HFFc6 (cell line): ENCODE measurements around the gene ZNF225. TPM values are rescaled to one million over a fixed set of nuclear protein-coding genes. Genes with fewer than 3 reads are reported as not detected.
A peak's percentile ranks its signal among the peaks of the same experiment; 100 is the strongest.
"Not testable (repeated sequence)": the region's sequence is repeated elsewhere in the genome, so short reads cannot be mapped to it uniquely, and the experiment has no call there.

Experiments used
- DNase-seq: peaks from one replicate; pipeline ENCODE4 v3.0.0-alpha.2; 2018
- H3K27ac Mint-ChIP-seq: 2 replicates; pipeline ENCODE4 v1.8.0; 2020; ENCODE audit warnings: mild to moderate bottlenecking, mixed read lengths
- H3K27me3 Mint-ChIP-seq: 2 replicates; pipeline ENCODE4 v1.8.0; 2021; ENCODE audit warnings: mild to moderate bottlenecking, moderate library complexity, mixed read lengths; ENCODE audit not compliant: insufficient read depth
- H3K36me3 Mint-ChIP-seq: 2 replicates; pipeline ENCODE4 v1.8.0; 2021; ENCODE audit warnings: low read depth, mixed read lengths
- H3K4me1 Mint-ChIP-seq: 2 replicates; pipeline ENCODE4 v1.8.0; 2020; ENCODE audit warnings: low read depth, mixed read lengths
- H3K4me3 Mint-ChIP-seq: 2 replicates; pipeline ENCODE4 v1.8.0; 2020; ENCODE audit warnings: mild to moderate bottlenecking, moderate library complexity, mixed read lengths
- H3K9me3 Mint-ChIP-seq: 2 replicates; pipeline ENCODE4 v1.8.0; 2020; ENCODE audit warnings: mild to moderate bottlenecking, mixed read lengths
- total RNA-seq, 6 experiments: library from RNA; stranded (reverse); fragmentation: NEBNext Ultra II Directional; extraction: Animal tissue kit (Norgen Biotek cat#: 25700); gene quantifications; 2 replicates in 1 of 6; 3 replicates in 5 of 6; pipeline ENCODE4 v1.2.3, GENCODE V29; 2021
- TF ChIP-seq, protein P1 (sequence below): fragments of 200-600 bp; sonication (generic); IDR thresholded peaks from 2 replicates; pipeline ENCODE4 v1.5.0; 2021; ENCODE audit warnings: antibody characterized with exemption, mild to moderate bottlenecking

ZNF225 gene
- total RNA-seq, 6 experiments from 2014 or later: 3.5 to 5.5 (median 4.0) TPM

DNA sequence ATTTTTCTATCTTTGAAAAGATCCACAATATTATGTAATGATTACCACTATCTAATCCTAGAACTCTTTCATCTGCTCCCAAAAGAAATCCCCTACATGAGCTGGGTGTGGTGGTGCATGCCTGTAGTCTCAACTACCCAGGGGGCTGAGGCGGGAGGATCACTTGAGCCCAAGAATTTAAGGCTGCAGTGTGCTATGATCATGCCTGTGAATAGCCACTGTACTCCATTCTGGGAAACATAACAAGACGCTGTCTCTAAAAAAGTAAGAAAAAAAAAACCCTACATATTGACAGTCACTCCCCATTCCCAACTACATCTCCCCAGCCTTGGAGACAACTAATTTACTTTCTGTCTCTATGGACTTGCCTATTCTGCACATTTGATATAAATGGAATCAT, 50.6 kb downstream of the ZNF225 start:
- Mint-ChIP-seq H3K27ac (no peak overlapping the region), H3K9me3 (peaks cover 22% of the 10 kb centered on the region), H3K27me3 (peaks cover 1% of the 10 kb centered on the region; the same call in 1 of the 2 replicates), H3K4me3 (no peak overlapping the region), H3K36me3 (peaks cover 27% of the 10 kb centered on the region), H3K4me1 (peaks cover 28% of the 10 kb centered on the region)
- TF ChIP-seq, protein P1, sequence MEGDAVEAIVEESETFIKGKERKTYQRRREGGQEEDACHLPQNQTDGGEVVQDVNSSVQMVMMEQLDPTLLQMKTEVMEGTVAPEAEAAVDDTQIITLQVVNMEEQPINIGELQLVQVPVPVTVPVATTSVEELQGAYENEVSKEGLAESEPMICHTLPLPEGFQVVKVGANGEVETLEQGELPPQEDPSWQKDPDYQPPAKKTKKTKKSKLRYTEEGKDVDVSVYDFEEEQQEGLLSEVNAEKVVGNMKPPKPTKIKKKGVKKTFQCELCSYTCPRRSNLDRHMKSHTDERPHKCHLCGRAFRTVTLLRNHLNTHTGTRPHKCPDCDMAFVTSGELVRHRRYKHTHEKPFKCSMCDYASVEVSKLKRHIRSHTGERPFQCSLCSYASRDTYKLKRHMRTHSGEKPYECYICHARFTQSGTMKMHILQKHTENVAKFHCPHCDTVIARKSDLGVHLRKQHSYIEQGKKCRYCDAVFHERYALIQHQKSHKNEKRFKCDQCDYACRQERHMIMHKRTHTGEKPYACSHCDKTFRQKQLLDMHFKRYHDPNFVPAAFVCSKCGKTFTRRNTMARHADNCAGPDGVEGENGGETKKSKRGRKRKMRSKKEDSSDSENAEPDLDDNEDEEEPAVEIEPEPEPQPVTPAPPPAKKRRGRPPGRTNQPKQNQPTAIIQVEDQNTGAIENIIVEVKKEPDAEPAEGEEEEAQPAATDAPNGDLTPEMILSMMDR: no peak
- DNase-seq: no peak

GRCh38 chr19:44164327-44164672, 51.1 kb downstream of the ZNF225 start:
- TF ChIP-seq, protein P1: no peak
- H3K36me3 Mint-ChIP-seq: peaks cover 32% of the 10 kb centered on the region
- H3K27me3 Mint-ChIP-seq: peaks cover 1% of the 10 kb centered on the region; the same call in 1 of the 2 replicates
- H3K27ac Mint-ChIP-seq: peak overlapping the region; percentile 99
- no peak for DNase-seq
- H3K4me3 Mint-ChIP-seq: peak overlapping the region; percentile 99
- H3K9me3 Mint-ChIP-seq: peaks cover 20% of the 10 kb centered on the region
- H3K4me1 Mint-ChIP-seq: peaks cover 28% of the 10 kb centered on the region

DNA sequence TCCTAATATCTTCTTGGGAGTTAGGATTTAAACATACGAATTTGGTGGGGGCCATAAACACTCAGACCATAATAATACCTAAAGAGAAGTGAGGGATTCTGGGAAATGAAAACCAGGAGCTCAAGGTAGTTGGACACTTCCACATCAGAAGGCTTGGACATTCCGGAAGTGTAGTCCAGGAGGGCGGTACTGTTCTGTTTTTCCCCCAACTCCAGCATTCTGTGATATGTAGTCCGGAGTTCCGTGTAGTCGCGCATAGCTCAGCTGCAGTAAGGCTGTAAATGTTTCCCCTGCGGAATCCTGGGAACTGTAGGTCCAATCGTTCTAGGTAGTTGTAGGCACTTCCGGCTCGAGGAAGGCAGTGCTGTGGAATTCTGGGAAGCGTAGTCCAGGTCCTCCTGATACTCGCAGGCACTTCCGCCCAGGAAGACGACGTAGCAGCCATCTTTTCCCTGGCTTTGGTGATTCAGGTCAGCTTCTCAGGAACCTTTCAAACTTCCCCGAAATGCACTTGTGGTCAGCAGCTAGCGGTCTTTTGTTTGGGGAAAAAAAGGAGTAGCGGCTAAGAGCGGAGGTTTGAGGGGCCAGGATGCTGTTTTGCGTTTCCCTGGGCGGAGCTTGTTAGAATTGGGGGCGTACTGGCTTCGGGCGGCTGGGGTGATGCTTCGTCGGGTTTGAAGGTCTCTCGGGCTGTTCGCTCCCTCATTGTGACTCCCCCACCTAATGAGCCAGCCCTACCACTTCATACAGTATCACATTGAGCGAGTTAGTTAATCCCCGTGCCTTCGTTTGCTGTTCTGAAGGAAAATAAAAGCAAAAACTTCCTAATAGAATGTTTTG, 51.7 kb downstream of the ZNF225 start, which contains the start of gene ZNF226:
TSS of gene ZNF226 (plus strand) at position 428 of the 840 bp plus-strand sequence. CDS start 4,981 bp downstream, outside the sequence.
- Mint-ChIP-seq H3K27ac (peak within 1 kb of the TSS; percentile 99), H3K9me3 (peaks cover 16% of the 10 kb centered on the region), H3K4me3 (peak within 1 kb of the TSS; percentile 99), H3K27me3 (peaks cover 1% of the 10 kb centered on the region; the same call in 1 of the 2 replicates), H3K36me3 (peaks cover 38% of the 10 kb centered on the region), H3K4me1 (peaks cover 28% of the 10 kb centered on the region)
- peak; percentile 98 for DNase-seq
- TF ChIP-seq, protein P1: no peak

DNA sequence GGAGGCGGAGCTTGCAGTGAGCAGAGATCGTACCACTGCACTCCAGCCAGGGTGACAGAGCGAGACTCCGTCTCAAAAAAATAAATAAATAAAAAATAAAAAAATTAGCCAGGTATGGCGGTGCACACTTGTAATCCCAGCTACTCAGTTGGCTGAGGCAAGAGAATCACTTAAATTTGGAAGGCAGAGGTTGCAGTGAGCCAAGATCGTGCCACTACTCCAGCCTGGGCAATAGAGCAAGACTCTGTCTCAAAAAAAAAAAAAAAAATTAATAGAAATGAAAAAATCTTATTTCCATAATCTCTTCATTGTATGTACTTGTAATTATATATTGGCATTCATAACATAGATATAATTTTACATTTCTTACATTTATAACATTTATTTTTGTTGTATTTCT, 57.5 kb downstream of the ZNF225 start:
- DNase-seq, H3K27ac Mint-ChIP-seq, H3K4me3 Mint-ChIP-seq, H3K27me3 Mint-ChIP-seq: not testable (repeated sequence)
- H3K4me1 Mint-ChIP-seq: peaks cover 16% of the 10 kb centered on the region
- peaks cover 27% of the 10 kb centered on the region for H3K9me3 Mint-ChIP-seq
- H3K36me3 Mint-ChIP-seq: peaks cover 84% of the 10 kb centered on the region

DNA sequence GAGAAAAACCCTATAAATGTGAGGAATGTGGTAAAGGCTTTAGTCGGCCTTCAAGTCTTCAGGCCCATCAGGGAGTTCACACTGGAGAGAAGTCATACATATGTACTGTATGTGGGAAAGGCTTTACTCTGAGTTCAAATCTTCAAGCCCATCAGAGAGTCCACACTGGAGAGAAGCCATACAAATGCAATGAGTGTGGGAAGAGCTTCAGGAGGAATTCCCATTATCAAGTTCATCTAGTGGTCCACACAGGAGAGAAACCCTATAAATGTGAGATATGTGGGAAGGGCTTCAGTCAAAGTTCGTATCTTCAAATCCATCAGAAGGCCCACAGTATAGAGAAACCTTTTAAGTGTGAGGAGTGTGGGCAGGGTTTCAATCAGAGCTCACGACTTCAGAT, 63.4 kb downstream of the ZNF225 start:
- no peaks in the 10 kb centered on the region for H3K4me1 Mint-ChIP-seq
- peaks cover 2% of the 10 kb centered on the region; the same call in 1 of the 2 replicates for H3K27me3 Mint-ChIP-seq
- no peak overlapping the region for H3K4me3 Mint-ChIP-seq
- peaks cover 69% of the 10 kb centered on the region for H3K9me3 Mint-ChIP-seq
- H3K36me3 Mint-ChIP-seq: peaks cover 68% of the 10 kb centered on the region
- no peak for DNase-seq
- TF ChIP-seq, protein P1: no peak
- H3K27ac Mint-ChIP-seq: no peak overlapping the region

GRCh38 chr19:44180968-44181367, 67.8 kb downstream of the ZNF225 start:
- no peak overlapping the region for H3K27ac Mint-ChIP-seq
- no peak overlapping the region for H3K4me3 Mint-ChIP-seq
- no peak for DNase-seq
- H3K36me3 Mint-ChIP-seq: peaks cover 25% of the 10 kb centered on the region
- TF ChIP-seq, protein P1: no peak
- peaks cover 46% of the 10 kb centered on the region for H3K9me3 Mint-ChIP-seq
- H3K4me1 Mint-ChIP-seq: no peaks in the 10 kb centered on the region
- peaks cover 2% of the 10 kb centered on the region; the same call in 1 of the 2 replicates for H3K27me3 Mint-ChIP-seq
